Thyroid gland (tissue), 4 donors: ENCODE measurements around the gene ZBTB32. TPM values are rescaled to one million over a fixed set of nuclear protein-coding genes. Genes with fewer than 3 reads are reported as not detected.

ENCODE experiments used
- DNase-seq, 2 donors: peaks; one replicate each; pipeline ENCODE4 v3.0.0-alpha.2; 2019
- H3K27ac ChIP-seq, 3 donors: fragments of 200-600 bp; sonication (generic); 1 replicate in 2 of 3; 2 replicates in 1 of 3; pipeline ENCODE4 v1.5.1; 2016 to 2019; ENCODE audit warnings: mild to moderate bottlenecking in 1 of 3, moderate library complexity in 1 of 3
- H3K27me3 ChIP-seq: fragments of 200-600 bp; sonication (generic); one replicate; pipeline ENCODE4 v1.5.1; 2019
- H3K36me3 ChIP-seq, 2 donors: fragments of 200-600 bp; sonication (generic); one replicate each; pipeline ENCODE4 v1.5.1; 2016 to 2019
- H3K4me1 ChIP-seq, 2 donors: fragments of 200-600 bp; sonication (generic); one replicate each; pipeline ENCODE4 v1.5.1; 2017 to 2019
- H3K4me3 ChIP-seq, 3 donors: fragments of 200-600 bp; sonication (generic); replicated peaks in 1 of 3; 1 replicate in 2 of 3; 2 replicates in 1 of 3; pipeline ENCODE4 v1.5.1; 2016; ENCODE audit warnings: mild to moderate bottlenecking in 1 of 3
- H3K9me3 ChIP-seq: fragments of 200-600 bp; sonication (generic); one replicate; pipeline ENCODE4 v1.5.1; 2017
- POLR2A ChIP-seq, 2 donors: fragments of 450-650 bp; IDR thresholded peaks; one replicate each; pipeline ENCODE4 v1.6.1; 2017; ENCODE audit warnings: antibody characterized with exemption in 2 of 2, mild to moderate bottlenecking in 2 of 2, moderate library complexity in 1 of 2
- WGBS, 2 donors: methylation state at CpG; one replicate each; pipeline ENCODE4 v1.1.5; 2017; 5-methylcytosine and 5-hydroxymethylcytosine counted together
- intact Hi-C: fragments of 100-400 bp; cut with DNase I; formaldehyde crosslinking; loops from one replicate; pipeline ENCODE4 v1.15.1; 2023
- total RNA-seq, 4 donors: library from RNA; depleted of rRNA; stranded (reverse); fragments of >200 nt; gene quantifications; one replicate each; pipeline ENCODE4 v1.2.3, GENCODE V29; 2016
- TF ChIP-seq, protein P1 (sequence below), 6 experiments: fragments of 200-600 bp in 3 of 6; fragments of 450-650 bp in 3 of 6; sonication (generic) in 3 of 6; IDR thresholded peaks; one replicate each; pipeline ENCODE4 v1.5.1; 2016 to 2019; ENCODE audit warnings: antibody characterized with exemption in 6 of 6, mild to moderate bottlenecking in 2 of 6, inconsistent platforms in 1 of 6, moderate library complexity in 1 of 6

The ZBTB32 gene
- total RNA-seq, 4 donors from 2014 or later = not detected

DNA sequence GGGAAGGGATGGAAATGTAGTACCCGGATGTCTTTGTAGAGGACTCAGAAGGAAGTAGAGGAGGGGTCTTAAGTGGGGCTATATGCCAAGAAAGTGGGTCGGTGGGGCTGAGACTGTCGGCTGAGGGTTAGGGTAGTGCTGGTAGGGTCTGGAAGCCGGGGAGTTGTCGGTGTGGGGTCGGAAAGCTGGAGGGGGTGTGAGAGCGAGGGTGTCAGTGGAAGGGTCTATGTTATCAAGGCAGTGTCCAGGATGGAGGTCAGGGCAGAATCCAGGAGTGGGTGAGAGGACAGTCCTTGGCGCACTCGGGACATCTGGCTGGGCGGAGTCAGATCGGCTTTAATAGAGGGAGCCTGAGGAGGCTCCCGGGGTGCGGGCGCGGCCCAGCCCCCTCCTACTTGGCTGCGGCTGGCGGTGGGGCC lies 50.8 kb downstream of the ZBTB32 start:
- H3K9me3 ChIP-seq = no peaks in the 10 kb centered on the region
- peak overlapping the region; percentile 30 to 58 (median 52) for H3K27ac ChIP-seq
- H3K4me3 ChIP-seq = no peak overlapping the region
- peaks cover 18 to 21% of the 10 kb centered on the region in 2 donors for H3K36me3 ChIP-seq
- WGBS, 2 donors = 47 to 55% methylated on average over 15 to 16 of the region's 17 CpGs
- peaks cover 13 to 20% of the 10 kb centered on the region in 2 donors for H3K4me1 ChIP-seq
- H3K27me3 ChIP-seq = no peaks in the 10 kb centered on the region
- no peak for TF ChIP-seq POLR2A (IDR thresholded peaks at IDR 0.05)
- TF ChIP-seq, protein P1, sequence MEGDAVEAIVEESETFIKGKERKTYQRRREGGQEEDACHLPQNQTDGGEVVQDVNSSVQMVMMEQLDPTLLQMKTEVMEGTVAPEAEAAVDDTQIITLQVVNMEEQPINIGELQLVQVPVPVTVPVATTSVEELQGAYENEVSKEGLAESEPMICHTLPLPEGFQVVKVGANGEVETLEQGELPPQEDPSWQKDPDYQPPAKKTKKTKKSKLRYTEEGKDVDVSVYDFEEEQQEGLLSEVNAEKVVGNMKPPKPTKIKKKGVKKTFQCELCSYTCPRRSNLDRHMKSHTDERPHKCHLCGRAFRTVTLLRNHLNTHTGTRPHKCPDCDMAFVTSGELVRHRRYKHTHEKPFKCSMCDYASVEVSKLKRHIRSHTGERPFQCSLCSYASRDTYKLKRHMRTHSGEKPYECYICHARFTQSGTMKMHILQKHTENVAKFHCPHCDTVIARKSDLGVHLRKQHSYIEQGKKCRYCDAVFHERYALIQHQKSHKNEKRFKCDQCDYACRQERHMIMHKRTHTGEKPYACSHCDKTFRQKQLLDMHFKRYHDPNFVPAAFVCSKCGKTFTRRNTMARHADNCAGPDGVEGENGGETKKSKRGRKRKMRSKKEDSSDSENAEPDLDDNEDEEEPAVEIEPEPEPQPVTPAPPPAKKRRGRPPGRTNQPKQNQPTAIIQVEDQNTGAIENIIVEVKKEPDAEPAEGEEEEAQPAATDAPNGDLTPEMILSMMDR (IDR thresholded peaks at IDR 0.05) = no peak
- no peak for DNase-seq
- intact Hi-C loops = loop anchor here (10.0 kb wide), 1 partner anchor 180 kb away; the partner anchor contains the start of gene LRFN3

DNA sequence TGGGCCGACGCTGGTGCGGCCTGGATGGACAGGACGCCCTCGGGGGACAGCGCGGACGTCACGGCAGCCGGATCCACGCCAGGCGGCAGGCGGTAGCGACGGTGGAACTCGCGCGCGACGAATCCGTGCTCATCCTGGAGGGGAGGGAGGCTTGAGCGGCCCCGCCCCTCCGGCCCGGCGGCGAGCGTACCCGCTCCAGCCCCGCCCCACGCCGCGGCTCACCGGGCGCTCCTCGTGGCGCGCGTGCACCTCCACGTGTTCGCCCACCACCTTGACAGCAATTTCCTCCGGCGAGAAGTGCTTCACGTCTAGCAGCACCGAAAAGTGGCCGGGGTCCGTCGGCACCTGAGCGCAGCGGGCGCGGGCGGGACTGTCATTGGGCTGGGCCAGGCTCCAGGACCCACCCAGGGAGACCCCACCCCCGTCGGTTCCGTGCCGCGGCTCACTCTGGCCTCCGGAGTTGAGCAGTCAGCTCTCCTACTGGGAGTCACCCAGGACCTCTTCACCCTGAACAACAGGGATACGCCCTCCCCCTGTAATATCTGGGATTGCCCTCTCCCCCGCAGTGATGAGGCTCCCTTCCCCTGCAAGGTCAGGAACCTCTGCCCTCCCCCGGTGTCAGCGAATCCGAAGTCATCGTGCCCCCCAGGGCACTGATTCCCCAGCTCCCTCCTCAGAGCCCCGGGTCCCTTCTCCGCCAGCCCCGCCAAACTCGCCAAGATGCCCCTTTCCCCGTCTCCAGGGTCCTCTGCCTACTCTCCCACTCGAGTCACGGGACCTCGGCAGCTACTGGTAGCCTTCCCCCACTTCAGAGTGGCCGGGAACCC lies 51.4 kb downstream of the ZBTB32 start:
- peak overlapping the region in 1 of 3 donors; percentile 33 for H3K4me3 ChIP-seq
- H3K36me3 ChIP-seq = peaks cover 18 to 21% of the 10 kb centered on the region in 2 donors
- peak; percentile 40 for DNase-seq
- H3K4me1 ChIP-seq = peaks cover 13 to 20% of the 10 kb centered on the region in 2 donors
- WGBS, 2 donors = 30 to 42% methylated on average over 17 to 25 of the region's 74 CpGs
- intact Hi-C loops = loop anchor here (10.0 kb wide), 1 partner anchor 179 kb away; the partner anchor contains the start of gene LRFN3
- no peaks in the 10 kb centered on the region for H3K9me3 ChIP-seq
- no peak for TF ChIP-seq POLR2A (IDR thresholded peaks at IDR 0.05)
- TF ChIP-seq, protein P1 (IDR thresholded peaks at IDR 0.05) = no peak
- no peaks in the 10 kb centered on the region for H3K27me3 ChIP-seq
- peak overlapping the region; percentile 79 to 96 (median 82) for H3K27ac ChIP-seq

DNA sequence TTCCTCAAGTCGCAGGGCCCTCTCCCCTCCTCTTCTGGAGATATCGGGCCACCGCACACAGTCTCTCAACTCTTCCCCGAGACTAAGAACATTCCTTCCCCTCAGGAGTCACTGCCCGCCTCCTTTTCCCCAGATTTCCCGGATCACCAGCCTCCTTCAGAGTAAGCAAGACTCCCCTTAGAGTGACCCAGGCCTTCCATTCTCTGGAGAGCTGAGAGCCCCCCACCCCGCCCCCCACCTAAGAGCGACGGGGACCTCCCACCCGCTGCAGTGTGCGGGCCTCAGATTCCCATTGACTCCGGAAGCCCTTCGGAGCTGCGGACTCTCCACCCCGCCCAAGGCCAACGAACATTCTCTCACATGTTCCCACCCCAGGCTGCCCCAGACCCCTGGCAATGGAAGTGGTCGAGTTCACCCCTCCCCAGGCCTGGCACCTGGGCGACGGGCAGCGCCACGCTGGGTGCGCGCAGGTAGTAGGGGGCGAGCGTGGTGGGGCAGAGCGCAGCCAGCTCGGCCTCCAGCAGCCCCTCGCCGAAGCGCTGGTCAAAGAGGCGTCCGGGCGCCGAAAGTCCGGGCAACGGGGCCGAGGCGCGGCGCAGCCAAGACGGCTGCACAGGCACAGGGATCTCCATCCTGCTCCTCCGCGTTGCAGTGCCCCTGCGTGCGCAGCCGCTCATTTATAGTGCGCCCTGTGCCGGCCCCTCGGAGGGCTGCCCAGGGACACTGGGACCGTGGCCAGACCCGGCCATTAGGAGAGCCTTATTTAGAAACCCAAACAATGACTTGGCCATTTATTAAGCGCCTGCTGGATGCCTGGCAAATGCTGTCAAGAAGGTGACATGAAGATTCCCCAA lies 52.2 kb downstream of the ZBTB32 start, which contains the start of gene HSPB6:
Gene HSPB6 (minus strand): TSS at position 653 of the 854 bp plus-strand sequence. CDS start 21 bp downstream, at position 632.
- Histone ChIP-seq H3K27me3 (no peaks in the 10 kb centered on the region), H3K4me3 (peak within 1 kb of the TSS in 1 of 3 donors; percentile 89), H3K9me3 (no peaks in the 10 kb centered on the region), H3K4me1 (peaks cover 13 to 20% of the 10 kb centered on the region in 2 donors), H3K27ac (peak within 1 kb of the TSS; percentile 79 to 96 (median 82)), H3K36me3 (peaks cover 18 to 21% of the 10 kb centered on the region in 2 donors)
- DNase-seq = peak in 1 of 2 donors; percentile 12
- TF ChIP-seq, protein P1 (IDR thresholded peaks at IDR 0.05) = no peak
- no peak for TF ChIP-seq POLR2A (IDR thresholded peaks at IDR 0.05)
- WGBS, 2 donors = 9 to 12% methylated on average over 27 to 44 of the region's 52 CpGs
- intact Hi-C loops = loop anchor here (10.0 kb wide), 1 partner anchor 178 kb away; the partner anchor contains the start of gene LRFN3

DNA sequence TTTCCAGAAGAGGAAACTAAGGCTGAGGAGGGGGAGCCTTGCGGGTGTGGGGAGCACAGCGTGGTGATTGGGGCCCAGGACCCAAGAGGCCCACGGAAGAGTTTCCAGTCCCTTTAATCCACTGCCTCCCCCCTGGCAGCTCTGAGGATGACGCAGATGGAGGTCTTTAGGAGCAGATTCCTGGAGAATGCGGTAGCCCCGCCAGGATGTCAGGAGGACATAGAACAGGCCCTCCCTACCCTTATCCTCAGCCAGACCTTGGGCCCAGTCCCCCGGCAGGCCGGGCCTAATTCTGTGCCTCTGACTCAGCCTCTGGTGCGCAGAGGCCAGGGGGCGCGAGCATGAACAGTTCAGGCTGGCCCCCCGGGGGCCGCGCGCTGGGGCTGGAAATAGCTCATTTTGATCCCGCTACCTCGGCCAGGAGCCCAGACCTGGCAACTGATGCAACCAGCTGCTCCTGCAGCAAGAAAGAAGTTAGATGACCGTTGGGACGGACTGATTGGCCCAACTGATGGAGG lies 52.9 kb downstream of the ZBTB32 start:
- DNase-seq = peak; percentile 49 to 50
- Histone ChIP-seq H3K27me3 (no peaks in the 10 kb centered on the region), H3K4me1 (peaks cover 13 to 20% of the 10 kb centered on the region in 2 donors), H3K4me3 (peak overlapping the region in 1 of 3 donors; percentile 89), H3K9me3 (no peaks in the 10 kb centered on the region), H3K36me3 (peaks cover 16 to 23% of the 10 kb centered on the region in 2 donors), H3K27ac (peak overlapping the region; percentile 79 to 96 (median 82))
- 5 to 22% methylated on average over 6 to 14 of the region's 19 CpGs for WGBS, 2 donors
- TF ChIP-seq POLR2A (IDR thresholded peaks at IDR 0.05) = no peak
- TF ChIP-seq, protein P1 (IDR thresholded peaks at IDR 0.05) = no peak
- intact Hi-C loops = loop anchor here (10.0 kb wide), 1 partner anchor 178 kb away; the partner anchor contains the start of gene LRFN3
